Endothelial cell of umbilical vein (primary cell): Measurements from ENCODE around the gene CHST8. TPM values are rescaled to one million over a fixed set of nuclear protein-coding genes. Genes with fewer than 3 reads are reported as not detected.

Experiments used
- BruUV-seq: library from RNA; stranded (reverse); fragments of 400-500 nt; replicated peaks from 2 replicates; lab custom pipeline; 2021; lab: Mats Ljungman, UMichigan
- CTCF ChIA-PET: fragments of 300-600, 350-600 bp; sonication (Branson Sonifier 250); formaldehyde crosslinking; loops from one replicate; lab custom pipeline; 2021; ENCODE audit warnings: antibody characterized with exemption, inconsistent platforms; lab: Charles Lee
- POLR2A ChIA-PET: fragments of 300-600, 350-600 bp; sonication (Branson Sonifier 250); formaldehyde crosslinking; loops from one replicate; lab custom pipeline; 2021; ENCODE audit warnings: antibody characterized with exemption, inconsistent platforms; lab: Charles Lee
- DNase-seq: peaks from one replicate; pipeline ENCODE4 v3.0.0-alpha.2; 2011; ENCODE audit warnings: low read depth, low spot score
- FAIRE-seq: peaks from 2 replicates; lab custom pipeline; 2011; peaks lifted over from hg19 to GRCh38; lab: Jason Lieb, UNC
- H2AFZ ChIP-seq: 2 replicates; pipeline ENCODE4 v1.6.0; 2012; ENCODE audit warnings: low read depth, low read length, control low read depth, inconsistent platforms
- H3K27ac ChIP-seq: 2 replicates; pipeline ENCODE4 v1.5.1; 2011; ENCODE audit warnings: low read depth, mild to moderate bottlenecking, control low read depth, low read length, moderate library complexity; ENCODE audit not compliant: insufficient read depth
- H3K27me3 ChIP-seq, 2 experiments: 2 replicates each; pipeline versions ENCODE4 v1.6.0 to v1.6.1; 2011; ENCODE audit warnings: low read length in 2 of 2, mixed read lengths in 1 of 2; ENCODE audit not compliant: control insufficient read depth in 2 of 2, insufficient read depth in 2 of 2
- H3K36me3 ChIP-seq, 2 experiments: 2 replicates in 1 of 2; 3 replicates in 1 of 2; pipeline ENCODE4 v1.5.1; 2011; ENCODE audit warnings: low read length in 2 of 2, mild to moderate bottlenecking in 1 of 2, moderate library complexity in 1 of 2; ENCODE audit not compliant: control insufficient read depth in 2 of 2, insufficient read depth in 2 of 2; ENCODE audit errors: extremely low read depth in 1 of 2
- H3K4me1 ChIP-seq: 3 replicates; pipeline ENCODE4 v1.5.1; 2011; ENCODE audit warnings: mild to moderate bottlenecking, low read length; ENCODE audit not compliant: control insufficient read depth, insufficient read depth; ENCODE audit errors: extremely low read depth
- H3K4me2 ChIP-seq: 2 replicates; pipeline ENCODE4 v1.6.1; 2011; ENCODE audit warnings: low read length, control low read depth, mixed read lengths; ENCODE audit not compliant: insufficient read depth
- H3K4me3 ChIP-seq, 3 experiments: fragments of 200-600 bp in 1 of 3; sonication (generic), shearing (Covaris generic) in 1 of 3; replicated peaks in 1 of 3; 2 replicates each; pipeline ENCODE4 v1.5.1; 2011 to 2016; ENCODE audit warnings: control low read depth in 3 of 3, low read length in 3 of 3, mild to moderate bottlenecking in 2 of 3, inconsistent platforms in 1 of 3, low read depth in 1 of 3, moderate library complexity in 1 of 3; ENCODE audit not compliant: insufficient read depth in 1 of 3
- H3K79me2 ChIP-seq: 2 replicates; pipeline ENCODE4 v1.6.0; 2012; ENCODE audit warnings: low read length, inconsistent platforms; ENCODE audit not compliant: control insufficient read depth, insufficient read depth
- H3K9ac ChIP-seq: replicated peaks from 2 replicates; pipeline ENCODE3; 2011; ENCODE audit warnings: low read length, control low read depth; ENCODE audit not compliant: insufficient read depth; ENCODE audit errors: extremely low read depth
- H3K9me1 ChIP-seq: replicated peaks from 3 replicates; pipeline ENCODE4 v1.6.0; 2011; ENCODE audit warnings: mild to moderate bottlenecking, low read length; ENCODE audit not compliant: control insufficient read depth, insufficient read depth; ENCODE audit errors: extremely low read depth
- H3K9me3 ChIP-seq: replicated peaks from 2 replicates; pipeline ENCODE4 v1.5.1; 2012; ENCODE audit warnings: low read length, inconsistent platforms; ENCODE audit not compliant: control insufficient read depth, insufficient read depth
- H4K20me1 ChIP-seq: replicated peaks from 2 replicates; pipeline ENCODE3; 2011; ENCODE audit warnings: mild to moderate bottlenecking, low read length; ENCODE audit not compliant: control insufficient read depth, insufficient read depth; ENCODE audit errors: extremely low read depth
- CTCF ChIP-seq, 2 donors: IDR thresholded peaks; 1 replicate in 1 of 2; 2 replicates in 1 of 2; pipeline ENCODE4 v1.5.1; 2011; ENCODE audit warnings: low read length in 2 of 2, mild to moderate bottlenecking in 2 of 2, moderate library complexity in 2 of 2, control low read depth in 1 of 2, inconsistent platforms in 1 of 2, low read depth in 1 of 2; ENCODE audit not compliant: insufficient read depth in 1 of 2; ENCODE audit errors: extremely low read depth in 1 of 2
- EZH2 ChIP-seq: IDR thresholded peaks from 2 replicates; pipeline ENCODE4 v1.6.1; 2012; ENCODE audit warnings: borderline replicate concordance, low read depth, mild to moderate bottlenecking, moderate library complexity, low read length, inconsistent platforms; ENCODE audit not compliant: severe bottlenecking
- FOS ChIP-seq: IDR thresholded peaks from 2 replicates; pipeline ENCODE4 v1.6.1; 2011; ENCODE audit warnings: mild to moderate bottlenecking, low read length, moderate library complexity, borderline replicate concordance; ENCODE audit not compliant: insufficient read depth
- GATA2 ChIP-seq: IDR thresholded peaks from 2 replicates; pipeline ENCODE4 v1.7.0; 2011; ENCODE audit warnings: low read depth, mild to moderate bottlenecking, moderate library complexity, mixed read lengths, low read length; ENCODE audit not compliant: insufficient read length, insufficient read depth
- JUN ChIP-seq: IDR thresholded peaks from 2 replicates; pipeline ENCODE4 v1.6.1; 2011; ENCODE audit warnings: borderline replicate concordance, low read depth; ENCODE audit not compliant: insufficient read length, insufficient read depth
- MAX ChIP-seq: IDR thresholded peaks from 2 replicates; pipeline ENCODE4 v1.6.1; 2011; ENCODE audit not compliant: insufficient read depth, insufficient read length
- MYC ChIP-seq: IDR thresholded peaks from one replicate; pipeline ENCODE4 v1.6.1; 2011; ENCODE audit warnings: mild to moderate bottlenecking, low read depth, low read length
- POLR2A ChIP-seq: IDR thresholded peaks from 2 replicates; pipeline ENCODE4 v1.6.1; 2012; ENCODE audit warnings: low read depth, mild to moderate bottlenecking, control low read depth, low read length
- POLR2AphosphoS5 ChIP-seq: IDR thresholded peaks from 2 replicates; pipeline ENCODE4 v1.6.1; 2012; ENCODE audit warnings: low read depth, mild to moderate bottlenecking, control low read depth, low read length, moderate library complexity; ENCODE audit not compliant: insufficient read depth
- dilution Hi-C: fragments of 300-500 bp; cut with MboI; formaldehyde crosslinking; loops from one replicate; pipeline ENCODE4 v1.15.0; 2019; ENCODE audit warnings: low sequenced_read_pairs; ENCODE audit not compliant: extremely low pct_ligation_motif_present
- intact Hi-C: fragments of 100-400 bp; cut with micrococcal nuclease; formaldehyde crosslinking; loops from one replicate; pipeline ENCODE4 v1.10.0; 2022
- polyA plus RNA-seq, 4 experiments: library from polyadenylated mRNA; depleted of rRNA in 3 of 4; stranded (reverse) in 3 of 4; unstranded in 1 of 4; fragments of >200 nt; gene quantifications; 2 replicates each; pipeline versions ENCODE4 v1.2.1 to v1.2.3, GENCODE V29; 2011 to 2012; ENCODE audit warnings: missing spikeins in 1 of 4
- total RNA-seq: library from RNA; stranded (reverse); gene quantifications from 2 replicates; pipeline ENCODE4 v1.2.3, GENCODE V29; 2021

Gene CHST8
- total and polyA plus RNA-seq, 2 donors (not counting 3 experiments of a cell fraction or from before 2014, with no cell fraction given): not detected

- CTCF ChIA-PET: interaction anchor here (0.8 to 1.2 kb wide), 2 partner anchors 8 to 29 kb away, joined by 3 read pairs; no protein-coding TSS in a partner anchor
These were observed 41.6 kb upstream of the CHST8 start for GRCh38 chr19:33580026-33580644.

More at GRCh38 chr19:33580026-33580644, 41.6 kb upstream of the CHST8 start:
- dilution Hi-C loops (no loop called here), intact Hi-C loops (no loop called here)
- H3K9me3 ChIP-seq: no peaks in the 10 kb centered on the region
- no peak for DNase-seq
- H3K36me3 ChIP-seq: no peaks in the 10 kb centered on the region
- POLR2A ChIA-PET: no interaction called here
- H3K4me1 ChIP-seq: no peaks in the 10 kb centered on the region
- H3K27ac ChIP-seq: no peak overlapping the region
- TF ChIP-seq POLR2AphosphoS5: no peak
- TF ChIP-seq MYC: no peak
- no peak for TF ChIP-seq CTCF (IDR thresholded peaks at IDR 0.05; ENCODE audit: extremely low read depth in 1 of 2, insufficient read depth in 1 of 2, low read depth in 1 of 2, low read length in 2 of 2)
- TF ChIP-seq GATA2: no peak
- no peak for TF ChIP-seq FOS
- TF ChIP-seq MAX: no peak
- TF ChIP-seq EZH2: no peak
- no peak for TF ChIP-seq JUN
- no peak for TF ChIP-seq POLR2A
- no peaks in the 10 kb centered on the region for H4K20me1 ChIP-seq
- H3K9me1 ChIP-seq: no peaks in the 10 kb centered on the region
- H3K79me2 ChIP-seq: no peaks in the 10 kb centered on the region
- H3K4me2 ChIP-seq: no peak overlapping the region
- H3K4me3 ChIP-seq: no peak overlapping the region
- no peaks in the 10 kb centered on the region for H3K27me3 ChIP-seq
- no peak overlapping the region for H3K9ac ChIP-seq
- no TSS peak for BruUV-seq
- no peak for FAIRE-seq
- H2AFZ ChIP-seq: no peak overlapping the region
